Ramos (cell line): Measurements from ENCODE around the gene OGDHL.
"Not testable (repeated sequence)": the region's sequence is repeated elsewhere in the genome, so short reads cannot be mapped to it uniquely, and the experiment has no call there.

ENCODE experiments used
- in situ Hi-C: fragments of 300-500 bp; cut with MboI; formaldehyde crosslinking; loops from one replicate; pipeline ENCODE4 v1.14.3; 2022; ENCODE audit warnings: low sequenced_read_pairs; ENCODE audit not compliant: unreplicated experiment

Gene OGDHL

GRCh38 chr10:49761789-49762565 lies at the start of gene OGDHL:
OGDHL (minus strand) TSS chr10:49762323; CDS start chr10:49758592, 3,731 bp downstream.
- in situ Hi-C loops: no loop called here

DNA sequence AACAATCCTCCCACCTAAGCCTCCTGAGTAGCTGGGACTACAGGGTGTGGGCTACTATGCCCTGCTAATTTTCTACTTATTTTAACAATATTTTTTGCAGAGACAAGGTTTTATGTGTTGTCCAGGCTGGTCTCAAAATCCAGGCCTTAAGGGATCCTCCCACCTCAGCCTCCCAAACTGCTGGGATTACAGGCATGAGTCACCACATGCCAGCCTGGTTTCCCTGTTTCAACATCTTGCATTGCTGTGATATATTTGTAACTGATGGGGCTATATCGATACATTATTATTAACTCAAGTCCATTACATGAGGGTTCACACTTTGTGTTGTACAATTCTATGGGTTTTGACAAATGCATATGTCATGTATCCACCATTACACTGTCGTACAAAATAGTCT lies 41.9 kb upstream of the OGDHL start:
- in situ Hi-C loops: no loop called here

DNA sequence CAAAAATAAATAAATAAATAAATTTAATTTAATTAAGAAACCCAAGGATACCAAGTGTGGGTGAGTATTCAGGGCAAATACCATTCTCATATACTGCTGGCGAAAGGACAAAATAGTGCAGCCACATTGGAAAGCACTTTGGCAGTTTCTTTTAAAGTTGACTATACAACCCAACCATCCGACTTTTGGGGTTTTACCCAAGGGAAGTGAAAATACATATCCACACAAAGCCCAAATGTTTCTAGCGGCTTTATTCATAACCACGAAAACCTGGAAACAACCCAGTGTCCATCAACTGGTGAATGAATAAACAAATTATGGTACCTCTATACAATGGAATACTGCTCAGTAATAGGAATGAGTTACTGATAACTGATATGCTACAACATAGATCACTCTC lies 36.2 kb upstream of the OGDHL start:
- in situ Hi-C loops: no loop called here

- in situ Hi-C loops: no loop called here
These were observed 29.0 kb upstream of the OGDHL start for GRCh38 chr10:49791100-49791499.

GRCh38 chr10:49784681-49785080 lies 22.6 kb upstream of the OGDHL start:
- in situ Hi-C loops: no loop called here

DNA sequence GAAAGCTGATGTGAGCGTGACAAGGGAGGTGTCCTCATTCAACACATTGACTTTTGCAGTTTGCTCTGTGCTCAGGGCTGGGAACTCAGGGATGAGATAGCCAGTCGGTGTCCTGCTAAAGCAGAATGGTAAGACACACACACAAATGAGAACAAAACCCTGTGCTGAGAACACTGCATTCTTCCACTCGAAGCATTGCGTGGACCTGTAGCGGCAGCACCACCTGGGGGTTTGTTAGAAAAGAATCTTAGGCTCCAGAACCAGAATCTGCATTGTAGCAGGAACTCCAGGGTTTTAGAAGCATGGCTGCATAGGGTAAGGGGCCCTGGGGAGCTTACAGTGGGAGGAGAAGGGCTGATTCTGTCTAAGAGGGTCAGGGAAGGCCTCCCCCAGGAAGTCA lies 21.5 kb upstream of the OGDHL start:
- in situ Hi-C loops: no loop called here

- in situ Hi-C loops: no loop called here
These were observed 19.1 kb upstream of the OGDHL start for GRCh38 chr10:49781247-49781646.

DNA sequence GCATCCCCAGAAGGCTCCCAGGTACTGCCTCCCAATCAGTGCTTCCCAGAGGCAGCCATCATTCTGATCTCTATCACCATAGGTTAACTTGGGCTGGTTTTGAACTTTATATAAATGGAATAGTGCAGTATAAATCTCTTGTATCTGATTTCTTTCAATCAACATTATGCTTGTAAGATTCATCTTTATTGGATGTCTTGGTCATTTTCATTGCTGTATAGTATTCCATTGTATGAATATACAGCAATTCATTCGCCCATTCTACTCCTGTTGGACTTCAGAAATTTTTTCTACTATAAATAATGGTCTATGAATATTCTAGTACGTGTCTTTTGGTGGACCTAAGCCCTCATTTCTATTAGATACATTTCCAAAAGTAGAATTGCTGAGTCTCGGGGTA lies 16.1 kb upstream of the OGDHL start:
- in situ Hi-C loops: no loop called here

GRCh38 chr10:49776851-49777250 lies 14.7 kb upstream of the OGDHL start:
- in situ Hi-C loops: no loop called here

DNA sequence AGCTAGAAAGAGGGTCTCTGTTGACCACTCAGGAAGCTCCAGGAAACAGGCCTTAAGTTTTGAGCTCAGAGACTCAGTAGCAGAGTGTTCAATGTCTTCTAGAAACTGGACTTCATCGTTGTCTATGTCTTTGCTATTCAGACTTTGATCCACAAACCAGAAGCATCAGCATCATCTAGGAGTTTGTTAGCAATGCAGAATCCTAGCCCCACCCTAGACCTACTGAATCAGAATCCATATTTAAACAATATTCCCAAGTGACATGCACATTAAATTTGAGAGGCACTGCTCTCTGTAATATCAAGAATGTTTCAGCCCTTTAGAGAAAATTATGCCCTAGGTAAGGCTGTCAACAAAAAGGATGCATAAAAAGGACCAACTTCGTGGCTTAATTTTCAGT lies 12.9 kb upstream of the OGDHL start:
- in situ Hi-C loops: no loop called here

DNA sequence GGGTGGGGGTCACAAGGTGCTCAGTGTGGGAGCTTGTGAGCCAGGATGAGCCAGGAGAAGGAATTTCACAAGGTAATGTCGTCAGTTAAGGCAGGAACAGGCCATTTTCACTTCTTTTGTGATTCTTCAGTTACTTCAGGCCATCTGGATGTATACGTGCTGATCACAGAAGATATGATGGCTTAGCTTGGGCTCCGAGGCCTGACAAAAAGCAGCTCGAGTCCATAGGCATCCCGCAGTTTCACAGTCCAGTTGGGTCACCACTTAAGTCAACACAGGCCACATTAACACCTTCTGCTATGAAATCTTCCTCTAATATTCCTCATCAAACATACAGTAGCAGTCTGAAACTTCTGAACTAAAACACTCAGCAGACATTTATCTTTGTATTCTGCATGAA lies 10.8 kb upstream of the OGDHL start:
- in situ Hi-C loops: not testable (repeated sequence)

GRCh38 chr10:49771046-49771445 lies 8.9 kb upstream of the OGDHL start:
- in situ Hi-C loops: not testable (repeated sequence)

- in situ Hi-C loops: no loop called here
These were observed 7.6 kb upstream of the OGDHL start for GRCh38 chr10:49769692-49770091.

DNA sequence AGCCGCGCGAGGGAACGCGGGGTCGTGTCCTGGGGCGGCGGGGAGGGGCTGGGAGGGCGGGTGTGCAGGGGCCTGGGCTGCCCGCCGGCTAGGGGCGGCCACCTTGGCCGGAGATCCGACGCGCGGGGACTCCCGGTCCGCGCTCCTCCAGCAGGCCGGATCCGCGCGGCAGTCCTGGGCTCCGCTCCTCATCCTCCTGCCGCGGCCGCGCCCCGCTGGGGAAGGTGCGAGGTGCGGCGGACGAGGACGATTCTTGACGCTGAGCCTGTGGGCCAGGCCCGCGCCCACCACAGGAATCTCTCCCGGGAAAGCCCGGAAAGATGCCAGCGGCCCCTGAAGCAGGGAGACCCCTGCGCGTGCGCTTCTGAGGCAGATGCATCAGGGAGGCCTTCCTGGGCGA lies 6.6 kb upstream of the OGDHL start:
- in situ Hi-C loops: no loop called here

GRCh38 chr10:49768329-49768728 lies 6.2 kb upstream of the OGDHL start:
- in situ Hi-C loops: no loop called here

GRCh38 chr10:49767752-49768151 lies 5.6 kb upstream of the OGDHL start:
- in situ Hi-C loops: no loop called here

DNA sequence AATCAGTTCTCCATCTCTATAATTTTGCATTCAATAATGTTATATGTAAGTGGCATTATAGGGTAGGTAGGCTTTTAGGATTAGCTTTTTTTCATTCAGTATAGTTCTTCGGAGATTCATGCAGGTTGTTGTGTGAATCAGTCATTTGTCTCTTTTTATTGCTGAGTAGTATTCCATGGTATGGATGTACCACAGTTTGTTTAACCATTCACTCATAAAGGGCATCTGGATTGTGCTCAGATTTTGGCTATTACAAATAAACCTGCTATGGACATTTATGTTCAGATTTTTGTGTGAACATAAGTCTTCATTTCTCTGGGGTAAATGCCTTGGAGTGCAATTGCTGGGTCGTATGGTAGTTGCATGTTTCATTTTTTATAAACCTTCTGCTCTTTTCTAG lies 4.4 kb upstream of the OGDHL start:
- in situ Hi-C loops: no loop called here

- in situ Hi-C loops: no loop called here
These were observed 399 bp upstream of the OGDHL start for GRCh38 chr10:49762566-49762877.

- in situ Hi-C loops: no loop called here
These were observed 828 bp downstream of the OGDHL start for GRCh38 chr10:49761201-49761788.

DNA sequence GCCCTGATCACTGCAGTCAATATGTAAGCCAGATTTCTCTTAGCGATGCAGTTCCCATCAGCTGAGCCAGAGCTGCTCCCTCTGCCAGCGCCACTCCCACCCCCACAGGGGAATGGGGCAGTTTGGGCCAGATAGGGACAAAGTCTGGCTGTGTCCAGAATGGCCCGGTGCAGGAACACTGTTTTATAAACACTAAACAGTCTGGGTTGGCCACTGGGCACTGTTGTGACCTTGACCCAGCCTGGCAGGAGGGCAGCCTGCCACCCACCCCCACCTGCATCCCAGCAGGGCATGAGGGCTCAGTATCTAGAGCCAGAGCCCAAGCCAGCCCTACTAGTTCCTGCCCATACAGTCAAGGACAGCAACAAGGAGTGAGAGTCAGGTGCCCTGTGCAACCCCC lies 1.3 kb downstream of the OGDHL start:
- in situ Hi-C loops: no loop called here

- in situ Hi-C loops: no loop called here
These were observed 2.2 kb downstream of the OGDHL start for GRCh38 chr10:49759787-49760551.
